CD14-positive monocyte (primary cell): ENCODE results near the gene KIF25. TPM values are rescaled to one million over a fixed set of nuclear protein-coding genes. Genes with fewer than 3 reads are reported as not detected.

Experiments used
- DNase-seq, 3 donors: peaks; one replicate each; pipeline ENCODE4 v3.0.0-alpha.2; 2011 to 2022
- H2AFZ ChIP-seq: 2 replicates; pipeline ENCODE4 v1.6.0; 2012; ENCODE audit warnings: mild to moderate bottlenecking, low read depth, low read length, inconsistent platforms; ENCODE audit not compliant: insufficient read depth, poor library complexity, severe bottlenecking
- H3K27ac ChIP-seq, 2 donors: 1 replicate in 1 of 2; 2 replicates in 1 of 2; pipeline ENCODE4 v1.5.1; 2012 to 2013; ENCODE audit warnings: low read length in 2 of 2, control low read depth in 1 of 2, inconsistent platforms in 1 of 2, low read depth in 1 of 2, mild to moderate bottlenecking in 1 of 2
- H3K27me3 ChIP-seq, 2 donors: one replicate each; pipeline versions ENCODE4 v1.6.0 to v1.6.1; 2011 to 2013; ENCODE audit warnings: low read length in 2 of 2; ENCODE audit not compliant: control insufficient read depth in 2 of 2, insufficient read depth in 2 of 2
- H3K36me3 ChIP-seq, 2 donors: replicated peaks in 1 of 2; 1 replicate in 1 of 2; 2 replicates in 1 of 2; pipeline versions ENCODE4 v1.5.1 to v1.6.1; 2012 to 2013; ENCODE audit warnings: low read length in 2 of 2, control low read depth in 1 of 2, inconsistent platforms in 1 of 2, mild to moderate bottlenecking in 1 of 2; ENCODE audit not compliant: insufficient read depth in 2 of 2, control insufficient read depth in 1 of 2
- H3K4me1 ChIP-seq, 2 donors: 1 replicate in 1 of 2; 2 replicates in 1 of 2; pipeline versions ENCODE4 v1.5.1 to v1.6.1; 2012 to 2013; ENCODE audit warnings: low read length in 2 of 2, control low read depth in 1 of 2, inconsistent platforms in 1 of 2, mild to moderate bottlenecking in 1 of 2, moderate library complexity in 1 of 2; ENCODE audit not compliant: insufficient read depth in 2 of 2, control insufficient read depth in 1 of 2
- H3K4me2 ChIP-seq: replicated peaks from 2 replicates; pipeline ENCODE3; 2012; ENCODE audit warnings: low read length, moderate library complexity, mild to moderate bottlenecking; ENCODE audit not compliant: poor library complexity, severe bottlenecking; ENCODE audit errors: extremely low read depth
- H3K4me3 ChIP-seq, 3 experiments: fragments of 200-600 bp in 1 of 3; sonication (generic) in 1 of 3; replicated peaks in 1 of 3; 1 replicate in 2 of 3; 2 replicates in 1 of 3; pipeline ENCODE4 v1.5.1; 2011 to 2013; ENCODE audit warnings: low read length in 3 of 3, mild to moderate bottlenecking in 3 of 3, control low read depth in 2 of 3, low read depth in 2 of 3, inconsistent platforms in 1 of 3, moderate library complexity in 1 of 3
- H3K79me2 ChIP-seq: 2 replicates; pipeline ENCODE4 v1.6.0; 2012; ENCODE audit warnings: mild to moderate bottlenecking, control low read depth, inconsistent platforms, low read length, moderate library complexity; ENCODE audit not compliant: insufficient read depth
- H3K9ac ChIP-seq: 2 replicates; pipeline ENCODE4 v1.6.0; 2017; ENCODE audit warnings: low read length, mild to moderate bottlenecking; ENCODE audit not compliant: insufficient read depth, poor library complexity, severe bottlenecking
- H3K9me3 ChIP-seq, 2 donors: replicated peaks in 1 of 2; 1 replicate in 1 of 2; 2 replicates in 1 of 2; pipeline versions ENCODE4 v1.5.1 to v1.6.1; 2012 to 2013; ENCODE audit warnings: low read length in 2 of 2, control low read depth in 1 of 2; ENCODE audit not compliant: control insufficient read depth in 1 of 2, insufficient read depth in 1 of 2
- H4K20me1 ChIP-seq: 2 replicates; pipeline ENCODE4 v1.6.0; 2012; ENCODE audit warnings: mild to moderate bottlenecking, low read length, control low read depth, moderate library complexity; ENCODE audit not compliant: insufficient read depth
- H3K27ac Mint-ChIP-seq, 7 donors: one replicate each; pipeline ENCODE4 v1.8.0; 2020; ENCODE audit warnings: mild to moderate bottlenecking in 7 of 7, mixed read lengths in 7 of 7, moderate library complexity in 6 of 7, inconsistent platforms in 2 of 7
- H3K27me3 Mint-ChIP-seq, 3 donors: one replicate each; pipeline ENCODE4 v1.8.0; 2021 to 2022; ENCODE audit warnings: low read depth in 3 of 3, mild to moderate bottlenecking in 3 of 3, mixed read lengths in 3 of 3, moderate library complexity in 3 of 3, inconsistent platforms in 1 of 3
- H3K36me3 Mint-ChIP-seq, 2 donors: one replicate each; pipeline ENCODE4 v1.8.0; 2020; ENCODE audit warnings: mixed read lengths in 2 of 2, inconsistent platforms in 1 of 2, mild to moderate bottlenecking in 1 of 2
- H3K4me1 Mint-ChIP-seq: one replicate; pipeline ENCODE4 v1.8.0; 2020; ENCODE audit warnings: mild to moderate bottlenecking, mixed read lengths
- H3K4me3 Mint-ChIP-seq, 2 donors: one replicate each; pipeline ENCODE4 v1.8.0; 2020; ENCODE audit warnings: mild to moderate bottlenecking in 2 of 2, mixed read lengths in 2 of 2, moderate library complexity in 1 of 2
- H3K9me3 Mint-ChIP-seq, 7 donors: one replicate each; pipeline ENCODE4 v1.8.0; 2020 to 2022; ENCODE audit warnings: mixed read lengths in 7 of 7, mild to moderate bottlenecking in 6 of 7, moderate library complexity in 6 of 7, inconsistent platforms in 2 of 7
- WGBS: methylation state at CpG from one replicate; pipeline ENCODE4 v1.1.5; 2013; ENCODE audit warnings: missing lambda C conversion rate; ENCODE audit not compliant: insufficient coverage; 5-methylcytosine and 5-hydroxymethylcytosine counted together
- intact Hi-C, 2 donors: fragments of 100-400 bp; cut with micrococcal nuclease; formaldehyde crosslinking; loops; one replicate each; pipeline versions ENCODE4 v1.15.0 to v1.15.1; 2023
- polyA plus RNA-seq, 3 donors: library from polyadenylated mRNA; depleted of rRNA in 1 of 3; unstranded in 2 of 3; stranded (reverse) in 1 of 3; fragments of 300-500 nt in 2 of 3; fragments of >200 nt in 1 of 3; fragmentation: Illumina TruSeq in 2 of 3; gene quantifications; 1 replicate in 2 of 3; 2 replicates in 1 of 3; pipeline ENCODE4 v1.2.3, GENCODE V29; 2012 to 2021
- TF ChIP-seq, protein P1 (sequence below): fragments of 200-600 bp; IDR thresholded peaks from one replicate; pipeline ENCODE4 v1.8.0; 2022; ENCODE audit warnings: antibody characterized with exemption, mild to moderate bottlenecking

KIF25 gene
- polyA plus RNA-seq, 3 donors = not detected

DNA sequence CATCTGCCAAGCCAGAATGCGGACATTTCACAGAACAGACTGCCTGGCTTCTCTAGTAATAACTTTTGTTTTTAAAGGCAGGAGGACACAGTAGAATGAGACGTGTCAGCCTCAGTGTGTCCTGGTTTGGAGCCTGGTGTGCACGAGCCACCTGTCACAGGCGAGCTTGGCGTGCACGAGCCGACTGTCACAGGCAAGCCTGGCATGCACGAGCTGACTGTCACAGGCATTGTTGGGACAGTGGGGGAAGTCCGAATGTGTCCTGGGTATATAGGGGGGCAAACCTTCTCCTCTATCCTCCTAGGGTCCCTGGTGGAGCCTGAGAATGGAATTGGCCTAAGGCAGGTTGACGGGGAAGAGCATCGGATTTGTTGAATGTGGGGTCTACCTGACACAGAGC, 7.5 kb downstream of the KIF25 start:
- Histone ChIP-seq H3K27ac (no peak overlapping the region), H3K9ac (no peak overlapping the region), H2AFZ (no peak overlapping the region), H3K4me2 (no peak overlapping the region), H3K4me3 (no peak overlapping the region), H3K27me3 (no peaks in the 10 kb centered on the region), H3K79me2 (no peaks in the 10 kb centered on the region), H3K4me1 (no peaks in the 10 kb centered on the region), H3K36me3 (no peaks in the 10 kb centered on the region), H3K9me3 (no peaks in the 10 kb centered on the region), H4K20me1 (no peaks in the 10 kb centered on the region)
- Mint-ChIP-seq H3K27ac (no peak overlapping the region), H3K4me1 (peaks cover 4% of the 10 kb centered on the region), H3K27me3 (peaks cover 3 to 8% (median 6%) of the 10 kb centered on the region in 3 donors), H3K4me3 (no peak overlapping the region), H3K9me3 (peaks cover 3 to 5% (median 4%) of the 10 kb centered on the region in 7 donors), H3K36me3 (no peaks in the 10 kb centered on the region)
- intact Hi-C loops = no loop called here
- 100% methylated on average over 5 of the region's 11 CpGs for WGBS
- no peak for DNase-seq
- TF ChIP-seq, protein P1, sequence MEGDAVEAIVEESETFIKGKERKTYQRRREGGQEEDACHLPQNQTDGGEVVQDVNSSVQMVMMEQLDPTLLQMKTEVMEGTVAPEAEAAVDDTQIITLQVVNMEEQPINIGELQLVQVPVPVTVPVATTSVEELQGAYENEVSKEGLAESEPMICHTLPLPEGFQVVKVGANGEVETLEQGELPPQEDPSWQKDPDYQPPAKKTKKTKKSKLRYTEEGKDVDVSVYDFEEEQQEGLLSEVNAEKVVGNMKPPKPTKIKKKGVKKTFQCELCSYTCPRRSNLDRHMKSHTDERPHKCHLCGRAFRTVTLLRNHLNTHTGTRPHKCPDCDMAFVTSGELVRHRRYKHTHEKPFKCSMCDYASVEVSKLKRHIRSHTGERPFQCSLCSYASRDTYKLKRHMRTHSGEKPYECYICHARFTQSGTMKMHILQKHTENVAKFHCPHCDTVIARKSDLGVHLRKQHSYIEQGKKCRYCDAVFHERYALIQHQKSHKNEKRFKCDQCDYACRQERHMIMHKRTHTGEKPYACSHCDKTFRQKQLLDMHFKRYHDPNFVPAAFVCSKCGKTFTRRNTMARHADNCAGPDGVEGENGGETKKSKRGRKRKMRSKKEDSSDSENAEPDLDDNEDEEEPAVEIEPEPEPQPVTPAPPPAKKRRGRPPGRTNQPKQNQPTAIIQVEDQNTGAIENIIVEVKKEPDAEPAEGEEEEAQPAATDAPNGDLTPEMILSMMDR = no peak

DNA sequence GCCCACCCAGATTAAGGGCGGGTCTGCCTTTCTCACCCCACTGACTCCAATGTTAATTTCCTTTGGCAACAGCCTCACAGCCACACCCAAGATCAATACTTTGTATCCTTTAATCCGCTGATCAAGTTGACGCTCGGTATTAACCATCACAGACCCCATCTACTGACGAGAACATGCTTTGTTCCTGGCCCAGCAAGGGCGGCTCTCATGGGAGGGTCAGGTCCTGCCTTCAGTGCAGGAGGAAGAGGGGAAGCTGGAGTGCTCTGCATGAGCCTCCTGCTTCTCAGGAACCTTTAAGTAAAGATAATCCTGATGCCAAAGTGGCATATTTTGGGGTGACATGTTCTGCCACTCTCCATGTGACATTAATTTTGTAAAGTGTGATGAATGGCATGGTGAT, 8.3 kb downstream of the KIF25 start:
- H4K20me1 ChIP-seq = no peaks in the 10 kb centered on the region
- Mint-ChIP-seq H3K36me3 (no peaks in the 10 kb centered on the region), H3K27me3 (peaks cover 3 to 8% (median 6%) of the 10 kb centered on the region in 3 donors), H3K4me3 (no peak overlapping the region), H3K9me3 (peaks cover 5 to 10% (median 8%) of the 10 kb centered on the region in 7 donors), H3K4me1 (peaks cover 4% of the 10 kb centered on the region), H3K27ac (no peak overlapping the region)
- WGBS = 91% methylated on average over 3 of the region's 6 CpGs
- no peak overlapping the region for H3K9ac ChIP-seq
- TF ChIP-seq, protein P1 = no peak
- no peak for DNase-seq
- no peaks in the 10 kb centered on the region for H3K36me3 ChIP-seq
- H3K79me2 ChIP-seq = no peaks in the 10 kb centered on the region
- no peak overlapping the region for H3K27ac ChIP-seq
- no peaks in the 10 kb centered on the region for H3K4me1 ChIP-seq
- intact Hi-C loops = no loop called here
- H2AFZ ChIP-seq = no peak overlapping the region
- peaks cover 0 to under 1% of the 10 kb centered on the region in 2 donors for H3K9me3 ChIP-seq
- H3K4me2 ChIP-seq = no peak overlapping the region
- H3K27me3 ChIP-seq = no peaks in the 10 kb centered on the region
- H3K4me3 ChIP-seq = no peak overlapping the region
